ENCODE results near the gene CA11.

GRCh38 chr19:48618278-48618915 lies 27.6 kb downstream of the CA11 start:
- TF ChIP-seq TAF1 (IDR thresholded peaks at IDR 0.05; ENCODE audit: low read depth, low read length) (no peak), POLR2A (IDR thresholded peaks at IDR 0.05; ENCODE audit: low read depth, low read length) (no peak), POLR2AphosphoS5 (IDR thresholded peaks at IDR 0.05; ENCODE audit: low read depth, low read length) (no peak), SPI1 (IDR thresholded peaks at IDR 0.05; ENCODE audit: low read depth, low read length) (no peak)

Measured in GM12891 (cell line).